ENCODE results near the gene ACE2. TPM values are rescaled to one million over a fixed set of nuclear protein-coding genes. Genes with fewer than 3 reads are reported as not detected.

ACE2 gene
- total and polyA plus RNA-seq, 10 donors, result 0.03 to 0.06 TPM; not detected in 8

DNA sequence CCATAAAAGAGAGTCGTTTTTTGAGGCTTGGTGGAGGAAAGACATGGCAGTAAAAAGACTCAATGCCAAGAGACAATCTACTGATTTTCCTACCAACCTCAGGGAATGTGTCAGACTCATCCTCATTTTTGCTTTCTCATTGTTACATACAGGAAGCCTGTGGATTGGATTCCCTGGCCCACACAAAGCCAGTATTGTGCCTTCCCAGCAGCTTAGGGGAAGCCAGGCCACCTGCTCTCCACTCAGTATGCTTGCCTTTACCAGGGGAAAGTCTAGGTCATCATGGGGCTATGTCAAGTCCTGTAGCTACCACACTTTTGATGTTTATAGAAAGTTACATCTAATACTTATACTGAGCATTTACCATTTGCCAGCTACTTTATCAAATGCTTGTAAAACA lies 89.2 kb downstream of the ACE2 start:
- TF ChIP-seq POLR2A (IDR thresholded peaks at IDR 0.05) (no peak), POLR2AphosphoS5 (IDR thresholded peaks at IDR 0.05) (no peak)
- TF ChIP-seq, protein P1, sequence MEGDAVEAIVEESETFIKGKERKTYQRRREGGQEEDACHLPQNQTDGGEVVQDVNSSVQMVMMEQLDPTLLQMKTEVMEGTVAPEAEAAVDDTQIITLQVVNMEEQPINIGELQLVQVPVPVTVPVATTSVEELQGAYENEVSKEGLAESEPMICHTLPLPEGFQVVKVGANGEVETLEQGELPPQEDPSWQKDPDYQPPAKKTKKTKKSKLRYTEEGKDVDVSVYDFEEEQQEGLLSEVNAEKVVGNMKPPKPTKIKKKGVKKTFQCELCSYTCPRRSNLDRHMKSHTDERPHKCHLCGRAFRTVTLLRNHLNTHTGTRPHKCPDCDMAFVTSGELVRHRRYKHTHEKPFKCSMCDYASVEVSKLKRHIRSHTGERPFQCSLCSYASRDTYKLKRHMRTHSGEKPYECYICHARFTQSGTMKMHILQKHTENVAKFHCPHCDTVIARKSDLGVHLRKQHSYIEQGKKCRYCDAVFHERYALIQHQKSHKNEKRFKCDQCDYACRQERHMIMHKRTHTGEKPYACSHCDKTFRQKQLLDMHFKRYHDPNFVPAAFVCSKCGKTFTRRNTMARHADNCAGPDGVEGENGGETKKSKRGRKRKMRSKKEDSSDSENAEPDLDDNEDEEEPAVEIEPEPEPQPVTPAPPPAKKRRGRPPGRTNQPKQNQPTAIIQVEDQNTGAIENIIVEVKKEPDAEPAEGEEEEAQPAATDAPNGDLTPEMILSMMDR (IDR thresholded peaks at IDR 0.05 in 8 of 11, conservative IDR thresholded peaks at IDR 0.05 in 3 of 11), result no peak
- intact Hi-C loops (cut with DNase I; ENCODE audit: low total_unique reads), result no loop called here
- Histone ChIP-seq H3K27ac (no peak overlapping the region), H3K9me3 (no peaks in the 10 kb centered on the region), H3K27me3 (replicated peaks in 1 of 7) (peaks cover 0 to 16% (median 0%) of the 10 kb centered on the region in 7 donors), H3K36me3 (peaks cover 0 to 8% (median 0%) of the 10 kb centered on the region in 6 donors), H3K4me1 (no peaks in the 10 kb centered on the region), H3K4me3 (no peak overlapping the region)
- 24 to 72% (median 52%) methylated on average over 1 of the region's 1 CpG for WGBS, 5 donors
- no peak for DNase-seq

Other genes with a start within 250 kb of the ACE2 start
- gene VEGFD, start 216.5 kb downstream of the ACE2 start, total RNA-seq, result 1 to 10 TPM in 5 of 7 donors, under 1 TPM in 2; 0.52 to 4.4 (median 1.1) TPM
- gene VEGFD, start 216.5 kb downstream of the ACE2 start, polyA plus RNA-seq, result 1 to 10 TPM in 1 of 3 donors, under 1 TPM in 2; 0.71 to 1.6 (median 0.91) TPM
- 10 to 100 TPM; 15.9 to 30.8 (median 24.8) TPM for gene PIR, start 107.6 kb downstream of the ACE2 start, total RNA-seq
- gene PIR, start 107.6 kb downstream of the ACE2 start, polyA plus RNA-seq, result 10 to 100 TPM; 12.4 to 27.0 (median 14.5) TPM
- gene BMX, start 100.2 kb downstream of the ACE2 start, total RNA-seq, result 1 to 10 TPM; 2.1 to 7.4 (median 3.4) TPM
- 1 to 10 TPM in 1 of 3 donors, under 1 TPM in 2; 0.67 to 2.0 (median 0.79) TPM for gene BMX, start 100.2 kb downstream of the ACE2 start, polyA plus RNA-seq
- under 1 TPM in 2 of 7 donors, not detected in 5; 0.30 to 0.32 TPM for gene CLTRN, start 63.8 kb upstream of the ACE2 start, total RNA-seq
- gene CLTRN, start 63.8 kb upstream of the ACE2 start, polyA plus RNA-seq, result under 1 TPM; 0.16 to 0.48 (median 0.18) TPM
- gene CA5B, start 137.3 kb upstream of the ACE2 start, total RNA-seq, result 10 to 100 TPM; 15.1 to 24.1 (median 19.1) TPM
- gene CA5B, start 137.3 kb upstream of the ACE2 start, polyA plus RNA-seq, result 1 to 10 TPM; 1.4 to 1.9 (median 1.8) TPM
- 10 to 100 TPM in 6 of 7 donors, 1 to 10 TPM in 1; 8.3 to 27.9 (median 19.0) TPM for gene ZRSR2, start 189.5 kb upstream of the ACE2 start, total RNA-seq
- 10 to 100 TPM; 19.7 to 65.1 (median 26.4) TPM for gene ZRSR2, start 189.5 kb upstream of the ACE2 start, polyA plus RNA-seq

Measured in spleen (tissue), 11 donors.